HepG2 (cell line): Measurements from ENCODE around the gene THRA. TPM values are rescaled to one million over a fixed set of nuclear protein-coding genes. Genes with fewer than 3 reads are reported as not detected.

Experiments
- ADNP ChIP-seq: sonication (generic); formaldehyde crosslinking; IDR thresholded peaks from 2 replicates; pipeline ENCODE4 v1.4.0; 2020; ENCODE audit warnings: missing genetic modification reagents
- AHR ChIP-seq: IDR thresholded peaks from 2 replicates; pipeline ENCODE4 v1.6.1; 2018; ENCODE audit warnings: missing genetic modification reagents, missing compliant biosample characterization
- ARHGAP35 ChIP-seq: sonication (generic); formaldehyde crosslinking; IDR thresholded peaks from 2 replicates; pipeline ENCODE4 v1.9.0; 2022; ENCODE audit warnings: mild to moderate bottlenecking, inconsistent platforms, moderate library complexity, missing genetic modification reagents, borderline replicate concordance
- CHD2 ChIP-seq: IDR thresholded peaks from 2 replicates; pipeline ENCODE4 v1.6.1; 2011; ENCODE audit warnings: low read depth, low read length, improper control_type of control experiment
- DR1 ChIP-seq: sonication (generic); formaldehyde crosslinking; IDR thresholded peaks from 2 replicates; pipeline ENCODE4 v1.8.0; 2021; ENCODE audit warnings: mild to moderate bottlenecking, missing genetic modification reagents, inconsistent platforms
- E2F5 ChIP-seq: sonication (generic); formaldehyde crosslinking; conservative IDR thresholded peaks from 2 replicates; pipeline ENCODE4 v1.4.0; 2020; ENCODE audit warnings: missing genetic modification reagents
- GLMP ChIP-seq: sonication (generic); formaldehyde crosslinking; IDR thresholded peaks from 2 replicates; pipeline ENCODE4 v1.9.0; 2021; ENCODE audit warnings: missing genetic modification reagents, mild to moderate bottlenecking, borderline replicate concordance
- MAFG ChIP-seq: sonication (generic); formaldehyde crosslinking; IDR thresholded peaks from 2 replicates; pipeline ENCODE4 v1.5.1; 2020; ENCODE audit warnings: mild to moderate bottlenecking, missing genetic modification reagents
- NCOR1 ChIP-seq: fragments of 200-600 bp; sonication (generic); IDR thresholded peaks from 2 replicates; pipeline ENCODE4 v1.7.0; 2017; ENCODE audit warnings: antibody characterized with exemption, low read length, borderline replicate concordance
- POLR2G ChIP-seq: fragments of 200-400 bp; formaldehyde crosslinking; IDR thresholded peaks from 2 replicates; pipeline ENCODE4 v1.6.1; 2018; ENCODE audit warnings: mild to moderate bottlenecking, low read depth, low read length, moderate library complexity
- RAD21 ChIP-seq: fragments of 450-650 bp; formaldehyde crosslinking; IDR thresholded peaks from 2 replicates; pipeline ENCODE4 v1.5.0; 2020; ENCODE audit warnings: mild to moderate bottlenecking
- RARA ChIP-seq: IDR thresholded peaks from 2 replicates; pipeline ENCODE4 v1.6.1; 2016; ENCODE audit warnings: missing genetic modification reagents, missing compliant biosample characterization
- RBFOX2 ChIP-seq: fragments of 200-400 bp; formaldehyde crosslinking; IDR thresholded peaks from 2 replicates; pipeline ENCODE4 v1.6.1; 2017; ENCODE audit warnings: low read depth, mild to moderate bottlenecking, low read length
- RFX1 ChIP-seq: fragments of 450-650 bp; IDR thresholded peaks from 2 replicates; pipeline ENCODE4 v1.6.1; 2017
- RNF2 ChIP-seq: fragments of 450-650 bp; conservative IDR thresholded peaks from 2 replicates; pipeline ENCODE4 v1.6.1; 2016; ENCODE audit warnings: low read depth
- SALL2 ChIP-seq: sonication (generic); formaldehyde crosslinking; IDR thresholded peaks from 2 replicates; pipeline ENCODE4 v1.8.1; 2023; ENCODE audit warnings: mild to moderate bottlenecking, missing genetic modification reagents, inconsistent platforms
- THAP11 ChIP-seq: IDR thresholded peaks from 2 replicates; pipeline ENCODE4 v1.6.1; 2016; ENCODE audit warnings: missing biosample characterization, missing genetic modification reagents
- TMF1 ChIP-seq: sonication (generic); formaldehyde crosslinking; IDR thresholded peaks from 2 replicates; pipeline ENCODE4 v1.8.1; 2022; ENCODE audit warnings: low read depth, missing genetic modification reagents
- TRIM24 ChIP-seq: sonication (generic); formaldehyde crosslinking; IDR thresholded peaks from 2 replicates; pipeline ENCODE4 v1.8.0; 2022; ENCODE audit warnings: mild to moderate bottlenecking, missing genetic modification reagents
- U2AF1 ChIP-seq: fragments of 200-400 bp; formaldehyde crosslinking; optimal IDR thresholded peaks from 2 replicates; pipeline ENCODE3; 2017; ENCODE audit warnings: mild to moderate bottlenecking, low read depth, low read length
- ZFP1 ChIP-seq: IDR thresholded peaks from 2 replicates; pipeline ENCODE4 v1.6.1; 2016
- ZNF484 ChIP-seq: sonication (generic); formaldehyde crosslinking; IDR thresholded peaks from 2 replicates; pipeline ENCODE4 v1.5.1; 2020; ENCODE audit warnings: mild to moderate bottlenecking, low read depth, missing genetic modification reagents, borderline replicate concordance
- ZNF543 ChIP-seq: sonication (generic); formaldehyde crosslinking; IDR thresholded peaks from 2 replicates; pipeline ENCODE4 v1.4.0; 2020; ENCODE audit warnings: mild to moderate bottlenecking, missing genetic modification reagents
- ZNF576 ChIP-seq: sonication (generic); formaldehyde crosslinking; IDR thresholded peaks from 2 replicates; pipeline ENCODE4 v1.4.0; 2020; ENCODE audit warnings: mild to moderate bottlenecking, missing genetic modification reagents
- ZNF597 ChIP-seq: sonication (generic); formaldehyde crosslinking; IDR thresholded peaks from 2 replicates; pipeline ENCODE4 v1.5.0; 2020; ENCODE audit warnings: missing genetic modification reagents
- ZNF614 ChIP-seq: IDR thresholded peaks from 2 replicates; pipeline ENCODE4 v1.6.1; 2018; ENCODE audit warnings: missing biosample characterization, missing genetic modification reagents, inconsistent platforms, borderline replicate concordance
- ZNF674 ChIP-seq: sonication (generic); formaldehyde crosslinking; IDR thresholded peaks from 2 replicates; pipeline ENCODE4 v1.5.0; 2020; ENCODE audit warnings: low read depth, mild to moderate bottlenecking, missing genetic modification reagents
- ZSCAN21 ChIP-seq: sonication (generic); formaldehyde crosslinking; IDR thresholded peaks from 2 replicates; pipeline ENCODE4 v1.8.0; 2022; ENCODE audit warnings: mild to moderate bottlenecking, missing genetic modification reagents, moderate library complexity, borderline replicate concordance
- polyA plus RNA-seq, 8 experiments: library from polyadenylated mRNA; depleted of rRNA in 3 of 8; stranded (reverse) in 7 of 8; unstranded in 1 of 8; fragments of >200 nt; fragmentation: Illumina TruSeq in 4 of 8; extraction: Trizol in 4 of 8; gene quantifications; 2 replicates each; pipeline versions ENCODE4 v1.2.1 to v1.2.3, GENCODE V29; 2011 to 2016; ENCODE audit warnings: low read depth in 4 of 8, missing spikeins in 1 of 8, mixed read lengths in 1 of 8; ENCODE audit not compliant: insufficient read depth in 1 of 8
- total RNA-seq, 5 experiments: library from RNA; depleted of rRNA; stranded (reverse); fragments of >200 nt; fragmentation: Illumina TruSeq; extraction: Trizol; gene quantifications; 2 replicates each; pipeline ENCODE4 v1.2.3, GENCODE V29; 2016; ENCODE audit warnings: low read depth in 1 of 5
- TF ChIP-seq, protein P1 (sequence below): sonication (generic); formaldehyde crosslinking; IDR thresholded peaks from 2 replicates; pipeline ENCODE4 v1.8.1; 2023; ENCODE audit warnings: missing genetic modification reagents, mild to moderate bottlenecking, borderline replicate concordance

The THRA gene
- total and polyA plus RNA-seq, 2 of the 13 experiments (the other 11 are each of a cell fraction or from before 2014, with no cell fraction given): 8.0 to 9.9 TPM

- TF ChIP-seq RNF2: no peak
- TF ChIP-seq TMF1: no peak
- TF ChIP-seq POLR2G: no peak
- no peak for TF ChIP-seq SALL2 (CRISPR knock-in tag)
- no peak for TF ChIP-seq U2AF1
- TF ChIP-seq DR1 (CRISPR knock-in tag): no peak
- TF ChIP-seq ZNF674 (CRISPR knock-in tag): no peak
- TF ChIP-seq, protein P1, sequence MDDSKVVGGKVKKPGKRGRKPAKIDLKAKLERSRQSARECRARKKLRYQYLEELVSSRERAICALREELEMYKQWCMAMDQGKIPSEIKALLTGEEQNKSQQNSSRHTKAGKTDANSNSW: 0 out of 2 replicates have a peak, but pooled peaks have one; percentile 26
- TF ChIP-seq ZNF543 (CRISPR knock-in tag): peak; percentile 66; the same call in 1 of the 2 replicates
- peak; percentile 88 for TF ChIP-seq NCOR1
- TF ChIP-seq ZNF614 (CRISPR knock-in tag): no peak
- TF ChIP-seq TRIM24 (CRISPR knock-in tag): no peak
- TF ChIP-seq RARA (CRISPR knock-in tag): peak; percentile 78
- peak; percentile 87 for TF ChIP-seq THAP11 (CRISPR knock-in tag)
- peak; percentile 46; the same call in 1 of the 2 replicates for TF ChIP-seq CHD2
- TF ChIP-seq ZNF597 (CRISPR knock-in tag): no peak
- no peak for TF ChIP-seq MAFG (CRISPR knock-in tag)
- TF ChIP-seq GLMP (CRISPR knock-in tag): no peak
- no peak for TF ChIP-seq ZSCAN21
- no peak for TF ChIP-seq ADNP
- no peak for TF ChIP-seq ARHGAP35
- TF ChIP-seq RBFOX2: no peak
- TF ChIP-seq ZFP1 (CRISPR knock-in tag): peak; percentile 39; the same call in 1 of the 2 replicates
- no peak for TF ChIP-seq ZNF576
- no peak for TF ChIP-seq E2F5 (CRISPR knock-in tag)
- TF ChIP-seq AHR: 0 out of 2 replicates have a peak, but pooled peaks have one; percentile 47
- peak; percentile 97 for TF ChIP-seq RAD21
- no peak for TF ChIP-seq RFX1
- no peak for TF ChIP-seq ZNF484
Measured at GRCh38 chr17:40111221-40112128, 48.7 kb downstream of the THRA start (continued).
